GM12873 (cell line): Measurements from ENCODE around the gene TLE4.

Source experiments
- CTCF ChIP-seq: IDR thresholded peaks from 2 replicates; pipeline ENCODE4 v1.5.1; 2012; ENCODE audit warnings: low read depth, mild to moderate bottlenecking, moderate library complexity, low read length, control low read depth; ENCODE audit not compliant: insufficient read depth; ENCODE audit errors: missing control alignments

The TLE4 gene

GRCh38 chr9:79694208-79694607, 122.4 kb downstream of the TLE4 start:
- no peak for TF ChIP-seq CTCF

- TF ChIP-seq CTCF, result no peak
Observed at GRCh38 chr9:79694676-79695400, 123.1 kb downstream of the TLE4 start.

- no peak for TF ChIP-seq CTCF
Observed at GRCh38 chr9:79695531-79696175, 123.9 kb downstream of the TLE4 start.

- no peak for TF ChIP-seq CTCF
Observed at GRCh38 chr9:79698967-79699366, 127.2 kb downstream of the TLE4 start.

GRCh38 chr9:79699479-79699878, 127.7 kb downstream of the TLE4 start:
- TF ChIP-seq CTCF, result no peak

- no peak for TF ChIP-seq CTCF
Observed at GRCh38 chr9:79700607-79701360, 129.0 kb downstream of the TLE4 start.

- TF ChIP-seq CTCF, result no peak
Observed at GRCh38 chr9:79701651-79702050, 129.9 kb downstream of the TLE4 start.
